SK-N-SH treated with all-trans-retinoic acid at 6 μM for 48 hours (cell line): ENCODE measurements around the gene THAP7.

Experiments used
- ARNTL ChIP-seq: fragments of 450-650 bp; formaldehyde crosslinking; IDR thresholded peaks from 2 replicates; pipeline ENCODE4 v1.5.0; 2020; ENCODE audit warnings: low read depth, mild to moderate bottlenecking, moderate library complexity, borderline replicate concordance
- CREB5 ChIP-seq: fragments of 250-450 bp; sonication (Bioruptor Pico); IDR thresholded peaks from 2 replicates; pipeline ENCODE4 v1.5.1; 2020; ENCODE audit warnings: low read depth, mild to moderate bottlenecking, moderate library complexity
- CSDC2 ChIP-seq: fragments of 250-450 bp; sonication (Bioruptor Pico); IDR thresholded peaks from 2 replicates; pipeline ENCODE4 v1.5.0; 2020; ENCODE audit warnings: mild to moderate bottlenecking, moderate library complexity
- ESRRG ChIP-seq: fragments of 250-450 bp; sonication (Bioruptor Pico); IDR thresholded peaks from 2 replicates; pipeline ENCODE4 v1.6.1; 2021; ENCODE audit warnings: mild to moderate bottlenecking
- PATZ1 ChIP-seq: fragments of 250-450 bp; sonication (Bioruptor Pico); IDR thresholded peaks from 2 replicates; pipeline ENCODE4 v1.8.0; 2020; ENCODE audit warnings: mild to moderate bottlenecking, moderate library complexity, borderline replicate concordance
- RARB ChIP-seq: fragments of 250-450 bp; sonication (Bioruptor Pico); IDR thresholded peaks from 2 replicates; pipeline ENCODE4 v1.8.0; 2021; ENCODE audit warnings: mild to moderate bottlenecking, moderate library complexity
- TSHZ2 ChIP-seq: fragments of 250-450 bp; sonication (Bioruptor Pico); IDR thresholded peaks from 2 replicates; pipeline ENCODE4 v1.5.0; 2020; ENCODE audit warnings: mild to moderate bottlenecking, moderate library complexity
- ZFP3 ChIP-seq: fragments of 250-450 bp; sonication (Bioruptor Pico); IDR thresholded peaks from 2 replicates; pipeline ENCODE4 v1.5.0; 2020; ENCODE audit warnings: mild to moderate bottlenecking, moderate library complexity
- ZNF565 ChIP-seq: fragments of 450-650 bp; formaldehyde crosslinking; conservative IDR thresholded peaks from 2 replicates; pipeline ENCODE4 v1.5.0; 2020; ENCODE audit warnings: low read depth, mild to moderate bottlenecking, moderate library complexity

- TF ChIP-seq TSHZ2 (CRISPR knock-in tag) (no peak), ESRRG (no peak), ZNF565 (CRISPR knock-in tag) (no peak), ARNTL (CRISPR knock-in tag) (no peak), CSDC2 (CRISPR knock-in tag) (no peak), ZFP3 (CRISPR knock-in tag) (no peak), CREB5 (no peak), RARB (CRISPR knock-in tag) (no peak), PATZ1 (CRISPR knock-in tag) (no peak)
Measured at GRCh38 chr22:20980523-20980922, 21.4 kb downstream of the THAP7 start.
